AG08395 (cell line): ENCODE data around the gene ZFAND2A.

ENCODE experiments used
- DNase-seq: peaks from one replicate; pipeline ENCODE4 v3.0.0; 2012; ENCODE audit warnings: mixed read lengths, low spot score

ZFAND2A gene

GRCh38 chr7:1106063-1106792 is 53.8 kb downstream of the ZFAND2A start:
- no peak for DNase-seq

GRCh38 chr7:1105189-1105588 is 54.8 kb downstream of the ZFAND2A start:
- DNase-seq: no peak

GRCh38 chr7:1104516-1105179 is 55.3 kb downstream of the ZFAND2A start:
- DNase-seq: no peak

- DNase-seq: no peak
These were observed 56.0 kb downstream of the ZFAND2A start for GRCh38 chr7:1103789-1104515.

- DNase-seq: no peak
These were observed 56.8 kb downstream of the ZFAND2A start for GRCh38 chr7:1103009-1103788.
